IPS-20b (cell line): Measurements from ENCODE around the gene RCAN2.

ENCODE experiments used
- H3K27ac ChIP-seq: one replicate; pipeline ENCODE4 v1.5.1; 2013; ENCODE audit warnings: low read length
- H3K27me3 ChIP-seq: 2 replicates; pipeline ENCODE4 v1.6.1; 2013; ENCODE audit warnings: mild to moderate bottlenecking, low read length, inconsistent platforms; ENCODE audit not compliant: insufficient read depth
- H3K36me3 ChIP-seq: 2 replicates; pipeline ENCODE4 v1.6.1; 2013; ENCODE audit warnings: low read depth, mild to moderate bottlenecking, inconsistent platforms, low read length, moderate library complexity; ENCODE audit not compliant: insufficient read depth
- H3K4me1 ChIP-seq: 2 replicates; pipeline ENCODE4 v1.6.1; 2013; ENCODE audit warnings: mild to moderate bottlenecking, control low read depth, inconsistent platforms, low read length, moderate library complexity; ENCODE audit not compliant: insufficient read depth
- H3K4me3 ChIP-seq: 2 replicates; pipeline ENCODE4 v1.5.1; 2013; ENCODE audit warnings: mild to moderate bottlenecking, low read length, inconsistent platforms
- H3K9ac ChIP-seq: 2 replicates; pipeline ENCODE4 v1.6.1; 2013; ENCODE audit warnings: low read depth, mild to moderate bottlenecking, inconsistent platforms, low read length, moderate library complexity
- H3K9me3 ChIP-seq: 2 replicates; pipeline ENCODE4 v1.6.1; 2013; ENCODE audit warnings: mild to moderate bottlenecking, low read depth, low read length, inconsistent platforms; ENCODE audit not compliant: insufficient read depth

Gene RCAN2

DNA sequence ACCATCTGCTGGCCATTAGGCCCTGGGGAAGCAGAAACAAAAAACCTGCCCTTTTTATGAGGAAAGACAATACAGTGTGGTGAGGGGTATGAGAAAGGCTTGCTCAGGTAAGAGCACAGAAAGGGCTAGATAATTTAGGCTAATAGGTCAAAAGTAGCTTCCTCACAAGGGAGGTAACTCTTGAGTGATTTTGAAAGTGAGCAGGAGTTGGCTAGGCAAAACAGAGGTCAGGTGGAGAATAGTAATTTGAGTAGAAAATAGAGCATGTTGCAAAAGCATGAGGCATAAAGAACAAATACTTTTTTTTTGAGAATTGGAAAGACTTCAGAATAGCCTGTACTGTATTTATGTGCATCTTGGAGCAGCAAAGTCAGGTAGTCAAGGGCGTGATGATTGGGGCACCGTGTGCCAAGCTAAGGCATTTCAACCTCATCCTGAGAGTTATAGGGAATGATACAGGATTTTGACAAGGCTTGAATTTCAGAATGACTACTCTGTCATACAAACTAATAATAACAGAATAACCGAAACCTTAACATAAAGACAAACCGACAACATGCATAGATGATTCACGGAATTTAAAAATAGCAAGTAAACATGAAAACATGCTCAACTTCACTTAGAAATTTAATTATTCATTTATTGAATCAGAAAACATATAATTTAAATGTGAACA, 197.5 kb downstream of the RCAN2 start:
- Histone ChIP-seq H3K27me3 (no peaks in the 10 kb centered on the region), H3K9ac (no peak overlapping the region), H3K9me3 (no peaks in the 10 kb centered on the region), H3K4me3 (no peak overlapping the region), H3K4me1 (no peaks in the 10 kb centered on the region; the same call in 1 of the 2 replicates), H3K27ac (no peak overlapping the region), H3K36me3 (no peaks in the 10 kb centered on the region)

DNA sequence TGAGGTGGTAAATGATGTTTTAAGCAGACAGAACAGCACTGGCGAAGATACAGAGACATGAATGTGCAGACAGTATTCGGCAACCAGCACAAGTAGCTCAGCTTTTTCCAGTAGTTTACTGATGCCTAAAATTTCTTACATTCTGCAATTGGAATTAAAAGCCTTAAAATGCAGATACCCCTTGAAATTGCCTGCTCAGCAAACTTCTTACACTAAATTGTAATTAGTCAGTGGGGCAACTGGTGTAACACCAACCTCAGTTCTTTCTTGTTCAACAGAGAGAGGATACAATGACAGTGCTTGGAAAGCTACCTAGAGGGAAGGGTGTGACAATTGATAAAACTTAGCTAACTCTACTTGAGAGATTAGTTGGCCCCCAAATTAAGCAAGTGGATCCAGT, 199.4 kb downstream of the RCAN2 start:
- Histone ChIP-seq H3K9me3 (no peaks in the 10 kb centered on the region), H3K27me3 (no peaks in the 10 kb centered on the region), H3K36me3 (no peaks in the 10 kb centered on the region), H3K9ac (no peak overlapping the region), H3K4me1 (no peaks in the 10 kb centered on the region; the same call in 1 of the 2 replicates), H3K27ac (no peak overlapping the region), H3K4me3 (no peak overlapping the region)

DNA sequence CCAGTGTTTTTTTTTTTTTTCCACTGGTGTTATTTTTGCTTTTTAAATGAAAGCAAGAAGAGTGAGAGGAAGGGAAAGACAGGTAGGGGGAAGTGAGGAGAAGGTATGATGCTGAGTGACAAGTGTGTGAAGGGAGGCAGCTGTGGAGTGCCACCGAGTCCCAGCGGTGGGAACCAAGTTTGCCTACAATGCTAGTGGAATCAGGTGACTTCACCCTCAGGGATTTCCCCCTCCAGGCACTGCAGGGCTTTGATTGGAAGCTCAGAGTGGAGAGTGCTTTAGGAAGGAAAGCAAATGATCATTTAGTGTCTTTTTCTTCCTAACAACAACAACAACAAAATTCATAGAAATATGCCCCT, 200.0 kb downstream of the RCAN2 start:
- Histone ChIP-seq H3K4me1 (no peaks in the 10 kb centered on the region; the same call in 1 of the 2 replicates), H3K9me3 (no peaks in the 10 kb centered on the region), H3K36me3 (no peaks in the 10 kb centered on the region), H3K27me3 (no peaks in the 10 kb centered on the region), H3K4me3 (no peak overlapping the region), H3K27ac (no peak overlapping the region), H3K9ac (no peak overlapping the region)

DNA sequence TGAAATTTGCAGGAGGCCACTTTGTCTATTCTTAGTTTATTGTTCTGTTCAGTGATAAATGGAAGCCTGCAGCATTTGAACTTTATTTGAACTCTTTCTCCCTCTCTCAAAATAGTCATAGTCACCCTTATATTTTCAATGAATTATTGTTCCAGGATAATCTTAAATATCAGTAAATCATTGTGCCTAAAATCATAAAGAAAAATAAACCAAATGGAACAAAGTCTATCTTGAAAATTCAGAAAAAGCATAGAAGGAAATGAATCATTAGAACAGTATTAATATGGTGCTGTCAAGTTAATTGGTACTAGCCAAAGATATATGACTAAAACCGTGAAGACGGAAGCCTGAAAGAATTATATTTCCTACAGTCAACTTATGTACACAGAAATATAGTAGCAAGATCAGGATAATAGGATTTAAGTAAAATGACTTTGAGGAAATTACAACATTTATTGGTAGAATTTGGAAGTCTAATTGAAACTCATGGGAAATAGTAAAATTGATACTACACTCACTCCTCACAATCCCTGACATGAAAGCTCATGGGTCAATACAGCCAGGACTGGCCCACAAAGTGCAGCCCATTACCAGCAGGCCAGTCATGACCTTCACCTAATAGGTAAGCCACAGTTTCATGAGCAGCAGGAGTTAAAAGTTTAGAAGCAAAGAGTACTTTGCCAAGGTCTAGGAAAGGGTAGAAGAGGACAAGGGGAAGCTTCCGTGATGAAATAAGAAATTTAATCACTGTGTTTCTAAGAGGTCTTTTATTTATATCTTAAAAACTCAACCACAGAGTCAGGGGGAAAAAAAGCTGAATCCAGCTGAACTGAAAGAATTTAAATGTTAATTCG, 200.6 kb downstream of the RCAN2 start:
- H3K27ac ChIP-seq = no peak overlapping the region
- H3K27me3 ChIP-seq = no peaks in the 10 kb centered on the region
- H3K9me3 ChIP-seq = no peaks in the 10 kb centered on the region
- no peak overlapping the region for H3K4me3 ChIP-seq
- H3K9ac ChIP-seq = no peak overlapping the region
- no peaks in the 10 kb centered on the region; the same call in 1 of the 2 replicates for H3K4me1 ChIP-seq
- no peaks in the 10 kb centered on the region for H3K36me3 ChIP-seq

DNA sequence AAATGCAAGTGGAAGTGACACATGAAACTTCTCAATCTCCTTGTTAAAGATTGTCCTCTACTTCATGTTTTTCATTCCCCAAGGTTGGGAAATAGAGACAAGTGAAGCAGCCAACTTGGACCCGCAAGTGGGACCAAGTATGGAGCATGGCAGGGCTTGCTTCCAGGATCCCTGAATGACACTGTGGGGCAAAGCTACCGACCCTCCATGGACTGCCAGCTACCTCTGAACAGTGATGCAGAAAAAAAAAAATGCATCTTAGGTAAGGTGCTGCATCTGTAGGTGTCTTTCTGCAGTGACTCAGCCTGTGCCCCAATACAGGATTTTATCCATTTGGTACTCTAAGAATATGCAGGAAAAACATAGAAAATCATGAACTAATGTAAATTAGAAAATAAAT, 201.4 kb downstream of the RCAN2 start:
- Histone ChIP-seq H3K27me3 (no peaks in the 10 kb centered on the region), H3K4me3 (no peak overlapping the region), H3K4me1 (no peaks in the 10 kb centered on the region; the same call in 1 of the 2 replicates)

DNA sequence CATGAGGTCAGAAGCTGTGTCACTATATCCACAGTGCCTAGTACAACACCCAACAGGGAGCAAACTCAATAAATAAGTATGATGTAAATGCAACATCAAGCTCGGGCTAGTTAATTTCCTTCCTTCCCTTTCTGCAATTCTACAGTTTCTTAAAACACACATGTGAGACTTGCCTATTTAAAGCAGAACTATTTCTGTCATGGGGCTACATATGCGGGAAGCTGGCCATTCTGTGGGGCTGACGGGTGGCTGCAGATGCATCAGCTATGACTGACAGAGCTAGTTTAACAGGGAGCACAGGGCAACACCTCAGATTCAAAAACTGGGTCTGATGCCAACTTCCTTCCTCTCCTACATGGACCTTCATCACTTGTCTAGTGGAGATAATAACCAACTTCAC, 202.4 kb downstream of the RCAN2 start:
- no peaks in the 10 kb centered on the region; the same call in 1 of the 2 replicates for H3K4me1 ChIP-seq
- no peaks in the 10 kb centered on the region for H3K36me3 ChIP-seq
- H3K4me3 ChIP-seq = no peak overlapping the region
- H3K27me3 ChIP-seq = no peaks in the 10 kb centered on the region
- H3K27ac ChIP-seq = no peak overlapping the region
- no peak overlapping the region for H3K9ac ChIP-seq
- H3K9me3 ChIP-seq = no peaks in the 10 kb centered on the region

More for the DNA sequence above, 201.4 kb downstream of the RCAN2 start:
- Histone ChIP-seq H3K9ac (no peak overlapping the region), H3K36me3 (no peaks in the 10 kb centered on the region), H3K9me3 (no peaks in the 10 kb centered on the region), H3K27ac (no peak overlapping the region)

DNA sequence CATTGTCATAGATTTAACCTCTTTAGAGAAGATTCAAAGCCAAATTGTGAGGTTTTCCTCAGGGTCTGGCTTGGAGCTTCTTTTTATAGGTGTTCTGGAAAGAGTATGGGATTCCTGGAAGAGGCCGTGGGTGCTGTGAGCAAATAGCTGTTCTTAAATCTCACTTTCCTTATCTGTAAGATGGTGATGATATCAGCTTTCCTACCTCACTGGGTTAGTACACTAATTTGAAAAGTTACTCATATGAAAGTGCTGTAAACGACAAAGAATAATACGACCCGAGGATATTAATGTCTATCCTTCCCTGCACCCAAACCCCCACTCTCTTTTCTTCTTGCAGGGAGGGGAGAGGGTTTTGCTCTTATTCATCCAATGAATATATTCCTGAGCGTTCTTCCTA, 203.6 kb downstream of the RCAN2 start:
- Histone ChIP-seq H3K36me3 (no peaks in the 10 kb centered on the region), H3K4me1 (no peaks in the 10 kb centered on the region; the same call in 1 of the 2 replicates), H3K27me3 (no peaks in the 10 kb centered on the region), H3K27ac (no peak overlapping the region), H3K9me3 (no peaks in the 10 kb centered on the region), H3K9ac (no peak overlapping the region), H3K4me3 (no peak overlapping the region)

DNA sequence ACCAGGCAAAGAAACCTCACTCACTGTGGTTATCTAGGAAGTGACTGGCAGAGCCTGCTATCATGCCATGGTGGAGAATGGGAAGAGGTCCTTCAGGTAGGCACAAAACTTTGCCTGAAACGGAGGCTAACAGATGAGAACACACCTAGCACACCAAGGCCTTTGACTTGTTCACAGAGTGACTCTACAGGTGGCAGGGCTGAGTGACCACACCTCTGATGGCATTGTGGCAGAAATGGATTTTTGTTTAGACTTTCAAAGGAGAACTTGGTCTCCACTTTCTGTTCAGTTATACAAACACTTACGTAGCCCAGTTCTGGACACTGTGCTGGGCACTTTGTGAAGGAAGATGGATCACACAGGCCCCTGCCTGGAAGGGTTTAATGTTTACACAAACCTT, 204.2 kb downstream of the RCAN2 start:
- Histone ChIP-seq H3K27me3 (no peaks in the 10 kb centered on the region), H3K9me3 (no peaks in the 10 kb centered on the region), H3K9ac (no peak overlapping the region), H3K4me1 (no peaks in the 10 kb centered on the region; the same call in 1 of the 2 replicates), H3K4me3 (no peak overlapping the region), H3K36me3 (no peaks in the 10 kb centered on the region), H3K27ac (no peak overlapping the region)

DNA sequence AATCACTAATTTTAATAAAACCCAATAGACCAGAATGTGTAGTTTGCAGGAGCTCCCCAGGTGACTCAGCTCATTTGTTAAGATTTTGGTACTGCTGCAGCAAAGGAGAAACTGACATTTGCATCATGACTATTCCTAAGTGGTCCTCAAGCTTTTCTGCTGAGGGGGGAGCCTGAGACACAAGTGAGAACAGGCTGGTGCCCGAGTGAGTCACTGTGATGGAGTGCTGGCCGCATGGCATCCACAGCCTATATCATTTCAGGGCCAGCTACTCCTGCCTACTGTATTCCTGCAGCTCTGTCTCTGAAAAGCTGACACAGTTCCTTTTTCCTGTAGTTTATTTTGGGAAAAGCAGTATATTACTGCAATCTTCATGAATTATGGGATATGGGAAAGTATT, 206.8 kb downstream of the RCAN2 start:
- Histone ChIP-seq H3K27ac (no peak overlapping the region), H3K36me3 (no peaks in the 10 kb centered on the region), H3K4me3 (no peak overlapping the region), H3K9ac (no peak overlapping the region), H3K27me3 (no peaks in the 10 kb centered on the region), H3K9me3 (no peaks in the 10 kb centered on the region), H3K4me1 (no peaks in the 10 kb centered on the region)

DNA sequence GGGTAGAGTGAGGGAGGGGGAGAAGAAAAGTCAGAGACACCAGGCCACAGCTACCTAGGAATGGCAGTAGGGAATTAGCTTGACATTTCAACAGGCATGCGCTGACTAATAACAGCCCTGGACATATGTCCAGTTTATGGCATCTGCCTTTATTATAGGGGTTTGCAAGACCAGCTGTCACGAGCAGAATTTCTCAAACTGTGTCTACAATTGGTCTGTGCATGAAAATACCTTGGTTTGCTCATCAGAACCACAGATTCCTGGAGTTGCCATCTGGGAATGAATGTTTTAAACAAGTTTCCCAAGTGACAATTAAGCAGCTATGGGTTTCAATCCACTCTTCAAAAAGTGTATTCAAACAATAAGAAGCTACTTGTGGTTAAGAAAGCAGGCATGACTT, 210.1 kb downstream of the RCAN2 start:
- Histone ChIP-seq H3K36me3 (no peaks in the 10 kb centered on the region), H3K27ac (no peak overlapping the region), H3K9me3 (no peaks in the 10 kb centered on the region), H3K4me3 (no peak overlapping the region), H3K9ac (no peak overlapping the region), H3K4me1 (no peaks in the 10 kb centered on the region), H3K27me3 (no peaks in the 10 kb centered on the region)

DNA sequence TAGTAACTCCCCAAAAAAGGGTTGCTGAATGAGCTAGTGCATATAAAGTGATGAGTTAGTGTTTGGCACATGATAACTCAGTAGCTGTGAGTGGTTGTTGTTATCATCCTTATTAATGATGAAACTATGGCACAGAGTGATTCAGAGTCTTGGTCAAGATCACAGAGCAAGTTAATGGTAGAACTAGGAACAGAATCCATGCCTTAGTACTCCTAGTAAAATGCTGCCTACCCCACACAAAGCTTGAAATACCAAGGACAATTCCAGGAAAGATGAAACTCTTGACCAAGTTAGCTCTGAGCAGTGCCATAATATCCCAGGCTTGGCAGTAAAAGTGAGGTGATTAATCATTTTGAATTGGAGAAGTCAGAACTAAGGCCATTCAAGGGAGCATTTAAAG, 211.4 kb downstream of the RCAN2 start:
- no peaks in the 10 kb centered on the region for H3K4me1 ChIP-seq
- H3K9ac ChIP-seq = no peak overlapping the region
- H3K4me3 ChIP-seq = no peak overlapping the region

DNA sequence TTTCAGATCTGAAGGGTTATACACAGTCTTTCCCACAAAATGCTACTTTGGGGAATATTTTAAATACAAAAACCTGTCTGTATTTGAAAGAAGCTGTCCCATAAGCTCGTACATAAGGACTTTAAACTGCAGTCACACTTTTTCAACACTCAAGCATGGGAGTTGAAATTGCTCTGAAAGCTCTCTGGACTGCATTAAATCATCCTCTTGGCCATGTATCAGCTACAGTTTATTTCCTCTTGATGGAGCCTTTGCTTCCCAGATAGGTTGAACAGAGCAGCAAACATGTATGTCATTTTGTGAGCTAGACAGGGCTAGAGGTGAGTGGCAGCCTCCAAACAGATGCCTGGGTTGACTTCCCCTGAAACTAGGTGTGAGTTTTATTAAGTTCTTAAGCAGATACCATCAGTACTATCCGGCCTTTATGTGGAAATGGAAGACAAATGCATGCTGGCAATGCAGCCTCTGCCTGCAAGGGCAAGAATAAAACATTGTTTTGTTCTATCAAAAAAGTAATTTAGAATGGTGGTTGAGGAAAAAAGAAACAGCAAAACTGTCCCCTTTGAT, 214.6 kb downstream of the RCAN2 start:
- no peak overlapping the region for H3K9ac ChIP-seq
- H3K36me3 ChIP-seq = no peaks in the 10 kb centered on the region
- no peaks in the 10 kb centered on the region for H3K27me3 ChIP-seq
- H3K4me1 ChIP-seq = no peaks in the 10 kb centered on the region
- no peak overlapping the region for H3K27ac ChIP-seq
- no peaks in the 10 kb centered on the region for H3K9me3 ChIP-seq
- no peak overlapping the region for H3K4me3 ChIP-seq

More for the DNA sequence above, 211.4 kb downstream of the RCAN2 start:
- Histone ChIP-seq H3K9me3 (no peaks in the 10 kb centered on the region), H3K27ac (no peak overlapping the region), H3K27me3 (no peaks in the 10 kb centered on the region), H3K36me3 (no peaks in the 10 kb centered on the region)
